HFFc6 (cell line): ENCODE measurements around the gene ATN1. TPM values are rescaled to one million over a fixed set of nuclear protein-coding genes. Genes with fewer than 3 reads are reported as not detected.

Experiments
- DNase-seq: peaks from one replicate; pipeline ENCODE4 v3.0.0-alpha.2; 2018
- H3K27ac Mint-ChIP-seq: 2 replicates; pipeline ENCODE4 v1.8.0; 2020; ENCODE audit warnings: mild to moderate bottlenecking, mixed read lengths
- H3K27me3 Mint-ChIP-seq: 2 replicates; pipeline ENCODE4 v1.8.0; 2021; ENCODE audit warnings: mild to moderate bottlenecking, moderate library complexity, mixed read lengths; ENCODE audit not compliant: insufficient read depth
- H3K36me3 Mint-ChIP-seq: 2 replicates; pipeline ENCODE4 v1.8.0; 2021; ENCODE audit warnings: low read depth, mixed read lengths
- H3K4me1 Mint-ChIP-seq: 2 replicates; pipeline ENCODE4 v1.8.0; 2020; ENCODE audit warnings: low read depth, mixed read lengths
- H3K4me3 Mint-ChIP-seq: 2 replicates; pipeline ENCODE4 v1.8.0; 2020; ENCODE audit warnings: mild to moderate bottlenecking, moderate library complexity, mixed read lengths
- H3K9me3 Mint-ChIP-seq: 2 replicates; pipeline ENCODE4 v1.8.0; 2020; ENCODE audit warnings: mild to moderate bottlenecking, mixed read lengths
- CTCF ChIP-seq: fragments of 200-600 bp; sonication (generic); IDR thresholded peaks from 2 replicates; pipeline ENCODE4 v1.5.0; 2021; ENCODE audit warnings: antibody characterized with exemption, mild to moderate bottlenecking
- total RNA-seq, 6 experiments: library from RNA; stranded (reverse); fragmentation: NEBNext Ultra II Directional; extraction: Animal tissue kit (Norgen Biotek cat#: 25700); gene quantifications; 2 replicates in 1 of 6; 3 replicates in 5 of 6; pipeline ENCODE4 v1.2.3, GENCODE V29; 2021

Gene ATN1
- total RNA-seq, 6 experiments from 2014 or later = 96.8 to 120 (median 107) TPM

GRCh38 chr12:6923003-6923732, 4.6 kb upstream of the ATN1 start:
- no peaks in the 10 kb centered on the region; the same call in 1 of the 2 replicates for H3K27me3 Mint-ChIP-seq
- H3K4me3 Mint-ChIP-seq = no peak overlapping the region
- H3K9me3 Mint-ChIP-seq = no peaks in the 10 kb centered on the region
- H3K27ac Mint-ChIP-seq = no peak overlapping the region
- TF ChIP-seq CTCF = no peak
- no peaks in the 10 kb centered on the region for H3K36me3 Mint-ChIP-seq
- H3K4me1 Mint-ChIP-seq = peaks cover 38% of the 10 kb centered on the region
- no peak for DNase-seq

- Mint-ChIP-seq H3K4me3 (no peak overlapping the region), H3K9me3 (no peaks in the 10 kb centered on the region), H3K27me3 (peaks cover 4% of the 10 kb centered on the region), H3K27ac (peak overlapping the region; percentile 99), H3K4me1 (peaks cover 38% of the 10 kb centered on the region), H3K36me3 (peaks cover 4% of the 10 kb centered on the region)
- no peak for TF ChIP-seq CTCF
- DNase-seq = no peak
Measured at GRCh38 chr12:6923851-6924250, 3.9 kb upstream of the ATN1 start.

DNA sequence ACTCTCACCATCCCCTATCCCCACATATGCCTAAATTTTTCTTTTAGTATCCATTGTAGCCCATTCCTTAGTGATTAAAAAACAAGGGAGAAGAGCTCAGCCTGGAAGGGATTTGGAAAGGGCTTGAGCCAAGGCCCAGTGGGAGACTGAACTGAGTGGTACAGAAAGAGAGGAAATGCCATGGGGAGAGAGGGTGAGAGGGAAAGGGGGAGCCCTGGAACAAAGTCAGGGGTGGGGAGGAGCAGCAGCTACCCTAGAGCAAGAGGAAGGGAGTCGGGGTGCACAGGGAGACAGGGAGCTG, 2.6 kb upstream of the ATN1 start:
- H3K4me3 Mint-ChIP-seq = peak overlapping the region; percentile 89
- H3K9me3 Mint-ChIP-seq = no peaks in the 10 kb centered on the region
- peaks cover 5% of the 10 kb centered on the region for H3K27me3 Mint-ChIP-seq
- DNase-seq = no peak
- H3K4me1 Mint-ChIP-seq = peaks cover 48% of the 10 kb centered on the region
- peak overlapping the region; percentile 99 for H3K27ac Mint-ChIP-seq
- peaks cover 16% of the 10 kb centered on the region for H3K36me3 Mint-ChIP-seq
- no peak for TF ChIP-seq CTCF

GRCh38 chr12:6925540-6926279, 2.0 kb upstream of the ATN1 start:
- peaks cover 18% of the 10 kb centered on the region for H3K36me3 Mint-ChIP-seq
- H3K4me1 Mint-ChIP-seq = peaks cover 53% of the 10 kb centered on the region

GRCh38 chr12:6928022-6928702, 403 bp downstream of the ATN1 start:
- peaks cover 23% of the 10 kb centered on the region for H3K36me3 Mint-ChIP-seq
- H3K4me3 Mint-ChIP-seq = peak overlapping the region; percentile 100
- H3K27ac Mint-ChIP-seq = peak overlapping the region; percentile 90
- no peak for TF ChIP-seq CTCF
- no peak for DNase-seq
- peaks cover 73% of the 10 kb centered on the region for H3K4me1 Mint-ChIP-seq
- no peaks in the 10 kb centered on the region for H3K9me3 Mint-ChIP-seq
- peaks cover 5% of the 10 kb centered on the region for H3K27me3 Mint-ChIP-seq

More at GRCh38 chr12:6925540-6926279, 2.0 kb upstream of the ATN1 start:
- no peaks in the 10 kb centered on the region for H3K9me3 Mint-ChIP-seq
- peaks cover 5% of the 10 kb centered on the region for H3K27me3 Mint-ChIP-seq
- TF ChIP-seq CTCF = no peak
- H3K27ac Mint-ChIP-seq = peak overlapping the region; percentile 99
- peak overlapping the region; percentile 89 for H3K4me3 Mint-ChIP-seq
- DNase-seq = peak; percentile 88
